ENCODE data around the gene ST14.

ST14 gene

GRCh38 chr11:130137999-130138398 is 21.6 kb upstream of the ST14 start:
- DNase-seq, result no peak

- no peak for DNase-seq
These were observed 20.2 kb upstream of the ST14 start for GRCh38 chr11:130139401-130139800.

- DNase-seq, result no peak
These were observed 17.8 kb upstream of the ST14 start for GRCh38 chr11:130141561-130142341.

GRCh38 chr11:130144141-130144540 is 15.4 kb upstream of the ST14 start:
- no peak for DNase-seq

GRCh38 chr11:130144861-130145281 is 14.7 kb upstream of the ST14 start:
- no peak for DNase-seq

- DNase-seq, result no peak
These were observed 14.2 kb upstream of the ST14 start for GRCh38 chr11:130145311-130145812.

GRCh38 chr11:130145975-130146776 is 13.4 kb upstream of the ST14 start:
- DNase-seq, result no peak

GRCh38 chr11:130146796-130147195 is 12.8 kb upstream of the ST14 start:
- no peak for DNase-seq

GRCh38 chr11:130148796-130149326 is 10.7 kb upstream of the ST14 start:
- no peak for DNase-seq

- no peak for DNase-seq
These were observed 8.8 kb upstream of the ST14 start for GRCh38 chr11:130150790-130151189.

GRCh38 chr11:130151196-130151595 is 8.4 kb upstream of the ST14 start:
- DNase-seq, result no peak

- DNase-seq, result no peak
These were observed 3.2 kb upstream of the ST14 start for GRCh38 chr11:130156108-130157022.

GRCh38 chr11:130157101-130157500 is 2.5 kb upstream of the ST14 start:
- no peak for DNase-seq

- DNase-seq, result no peak
These were observed 1.7 kb upstream of the ST14 start for GRCh38 chr11:130157840-130158239.

- no peak for DNase-seq
These were observed 443 bp upstream of the ST14 start for GRCh38 chr11:130159139-130159538.

GRCh38 chr11:130160498-130161155 is 1.0 kb downstream of the ST14 start:
- DNase-seq, result no peak

- no peak for DNase-seq
These were observed 2.0 kb downstream of the ST14 start for GRCh38 chr11:130161441-130162145.

GRCh38 chr11:130162733-130163132 is 3.2 kb downstream of the ST14 start:
- no peak for DNase-seq

- DNase-seq, result no peak
These were observed 4.0 kb downstream of the ST14 start for GRCh38 chr11:130163346-130164220.

GRCh38 chr11:130164221-130164570 is 4.6 kb downstream of the ST14 start:
- no peak for DNase-seq
